ENCODE results near the gene PHACTR1.
"Not testable (repeated sequence)": the region's sequence is repeated elsewhere in the genome, so short reads cannot be mapped to it uniquely, and the experiment has no call there.

Gene PHACTR1

GRCh38 chr6:12941422-12941821 is 224.9 kb downstream of the PHACTR1 start:
- H3K9ac ChIP-seq: no peak overlapping the region
- peaks cover 17 to 39% (median 25%) of the 10 kb centered on the region in 10 experiments; a peak in 19 of 20 replicates for H3K4me1 ChIP-seq
- no peak overlapping the region for H3K27ac ChIP-seq
- TF ChIP-seq Cebpa-rat (IDR thresholded peaks at IDR 0.05): no peak
- no peak overlapping the region for H3K4me2 ChIP-seq
- H3K4me3 ChIP-seq: no peak overlapping the region
- H3K36me3 ChIP-seq: no peaks in the 10 kb centered on the region
- H3K9me3 ChIP-seq (replicated peaks in 1 of 11): peaks cover 0 to 26% (median 15%) of the 10 kb centered on the region in 11 experiments; a peak in 17 of 22 replicates
- peaks cover 0 to 63% (median 0%) of the 10 kb centered on the region in 11 experiments; a peak in 4 of 22 replicates for H3K27me3 ChIP-seq
- no peaks in the 10 kb centered on the region for H4K20me1 ChIP-seq

GRCh38 chr6:12943549-12943948 is 227.0 kb downstream of the PHACTR1 start:
- peaks cover 0 to 15% (median 10%) of the 10 kb centered on the region in 11 experiments; a peak in 17 of 22 replicates for H3K9me3 ChIP-seq (replicated peaks in 1 of 11)
- peak overlapping the region in 5 of 11 experiments; percentile 35 to 71 (median 54); a peak in 9 of 22 replicates for H3K4me2 ChIP-seq
- H3K36me3 ChIP-seq: no peaks in the 10 kb centered on the region
- H3K9ac ChIP-seq: no peak overlapping the region
- H3K4me1 ChIP-seq: peaks cover 11 to 60% (median 35%) of the 10 kb centered on the region in 10 experiments; a peak in 18 of 20 replicates
- H3K4me3 ChIP-seq: no peak overlapping the region
- H3K27me3 ChIP-seq: peaks cover 0 to 67% (median 0%) of the 10 kb centered on the region in 11 experiments; a peak in 4 of 22 replicates
- no peak overlapping the region for H3K27ac ChIP-seq
- TF ChIP-seq Cebpa-rat (IDR thresholded peaks at IDR 0.05): no peak
- no peaks in the 10 kb centered on the region for H4K20me1 ChIP-seq

GRCh38 chr6:12944001-12944400 is 227.4 kb downstream of the PHACTR1 start:
- peaks cover 0 to 15% (median 10%) of the 10 kb centered on the region in 11 experiments; a peak in 17 of 22 replicates for H3K9me3 ChIP-seq (replicated peaks in 1 of 11)

GRCh38 chr6:12944528-12944927 is 228.0 kb downstream of the PHACTR1 start:
- H3K36me3 ChIP-seq, H3K4me3 ChIP-seq, H3K9ac ChIP-seq, H4K20me1 ChIP-seq: not testable (repeated sequence)
- H3K27ac ChIP-seq: peak overlapping the region in 7 of 11 experiments; percentile 8 to 68 (median 57); a peak in 12 of 22 replicates
- peaks cover 0 to 57% (median 0%) of the 10 kb centered on the region in 11 experiments; a peak in 4 of 22 replicates for H3K27me3 ChIP-seq
- peak overlapping the region; percentile 6 to 71 (median 44); a peak in 17 of 22 replicates for H3K4me2 ChIP-seq
- peaks cover 0 to 15% (median 10%) of the 10 kb centered on the region in 11 experiments; a peak in 17 of 22 replicates for H3K9me3 ChIP-seq (replicated peaks in 1 of 11)
- peaks cover 11 to 58% (median 35%) of the 10 kb centered on the region in 10 experiments; a peak in 18 of 20 replicates for H3K4me1 ChIP-seq

More at GRCh38 chr6:12944001-12944400, 227.4 kb downstream of the PHACTR1 start:
- Histone ChIP-seq H4K20me1 (no peaks in the 10 kb centered on the region), H3K9ac (no peak overlapping the region), H3K27me3 (peaks cover 0 to 62% (median 0%) of the 10 kb centered on the region in 11 experiments; a peak in 4 of 22 replicates), H3K4me3 (no peak overlapping the region), H3K4me1 (peaks cover 11 to 60% (median 35%) of the 10 kb centered on the region in 10 experiments; a peak in 18 of 20 replicates), H3K36me3 (no peaks in the 10 kb centered on the region), H3K27ac (peak overlapping the region in 2 of 11 experiments; percentile 48 to 58; a peak in 3 of 22 replicates), H3K4me2 (peak overlapping the region in 7 of 11 experiments; percentile 29 to 71 (median 54); a peak in 14 of 22 replicates)
- no peak for TF ChIP-seq Cebpa-rat (IDR thresholded peaks at IDR 0.05)

- no peaks in the 10 kb centered on the region for H4K20me1 ChIP-seq
- H3K27me3 ChIP-seq: peaks cover 0 to 55% (median 0%) of the 10 kb centered on the region in 11 experiments; a peak in 4 of 22 replicates
- H3K4me2 ChIP-seq: peak overlapping the region in 6 of 11 experiments; percentile 12 to 77 (median 72); a peak in 10 of 22 replicates
- TF ChIP-seq Cebpa-rat (IDR thresholded peaks at IDR 0.05): no peak
- peaks cover 0 to 24% (median 10%) of the 10 kb centered on the region in 11 experiments; a peak in 17 of 22 replicates for H3K9me3 ChIP-seq (replicated peaks in 1 of 11)
- no peak overlapping the region for H3K4me3 ChIP-seq
- peaks cover 17 to 57% (median 38%) of the 10 kb centered on the region in 10 experiments for H3K4me1 ChIP-seq
- no peak overlapping the region for H3K9ac ChIP-seq
- H3K27ac ChIP-seq: peak overlapping the region in 3 of 11 experiments; percentile 26 to 52 (median 39); a peak in 3 of 22 replicates
- H3K36me3 ChIP-seq: no peaks in the 10 kb centered on the region
Observed at GRCh38 chr6:12947151-12947871, 230.7 kb downstream of the PHACTR1 start.

GRCh38 chr6:12947967-12948366 is 231.4 kb downstream of the PHACTR1 start:
- Histone ChIP-seq H3K9ac (no peak overlapping the region), H3K36me3 (no peaks in the 10 kb centered on the region), H4K20me1 (no peaks in the 10 kb centered on the region), H3K27me3 (peaks cover 0 to 54% (median 0%) of the 10 kb centered on the region in 11 experiments; a peak in 4 of 22 replicates), H3K27ac (peak overlapping the region in 2 of 11 experiments; percentile 26 to 52; a peak in 1 of 22 replicates), H3K4me3 (no peak overlapping the region), H3K4me1 (peaks cover 17 to 57% (median 38%) of the 10 kb centered on the region in 10 experiments), H3K9me3 (replicated peaks in 1 of 11) (peaks cover 0 to 24% (median 10%) of the 10 kb centered on the region in 11 experiments; a peak in 17 of 22 replicates), H3K4me2 (peak overlapping the region in 6 of 11 experiments; percentile 11 to 77 (median 72); a peak in 8 of 22 replicates)
- TF ChIP-seq Cebpa-rat (IDR thresholded peaks at IDR 0.05): no peak

- H3K27me3 ChIP-seq: peaks cover 0 to 63% (median 2%) of the 10 kb centered on the region in 11 experiments; a peak in 12 of 22 replicates
- no peak for TF ChIP-seq Cebpa-rat (IDR thresholded peaks at IDR 0.05)
- no peak overlapping the region for H3K9ac ChIP-seq
- H3K27ac ChIP-seq: no peak overlapping the region
- peaks cover 0 to 15% (median 2%) of the 10 kb centered on the region in 11 experiments; a peak in 12 of 22 replicates for H3K9me3 ChIP-seq (replicated peaks in 1 of 11)
- no peak overlapping the region for H3K4me3 ChIP-seq
- H3K4me2 ChIP-seq: peak overlapping the region in 1 of 11 experiments; percentile 53; a peak in 2 of 22 replicates
- no peaks in the 10 kb centered on the region for H4K20me1 ChIP-seq
- H3K36me3 ChIP-seq: no peaks in the 10 kb centered on the region
- peaks cover 5 to 33% (median 18%) of the 10 kb centered on the region in 10 experiments; a peak in 19 of 20 replicates for H3K4me1 ChIP-seq
Observed at GRCh38 chr6:12950976-12951375, 234.4 kb downstream of the PHACTR1 start.

- no peaks in the 10 kb centered on the region for H4K20me1 ChIP-seq
- TF ChIP-seq Cebpa-rat (IDR thresholded peaks at IDR 0.05): no peak
- H3K4me3 ChIP-seq: no peak overlapping the region
- peak overlapping the region in 7 of 11 experiments; percentile 10 to 53 (median 19); a peak in 6 of 22 replicates for H3K4me2 ChIP-seq
- H3K4me1 ChIP-seq: peaks cover 5 to 33% (median 20%) of the 10 kb centered on the region in 10 experiments; a peak in 19 of 20 replicates
- H3K27me3 ChIP-seq: peaks cover 2 to 63% (median 6%) of the 10 kb centered on the region in 11 experiments; a peak in 20 of 22 replicates
- H3K36me3 ChIP-seq: no peaks in the 10 kb centered on the region
- no peak overlapping the region for H3K27ac ChIP-seq
- peaks cover 0 to 11% (median 0%) of the 10 kb centered on the region in 11 experiments; a peak in 6 of 22 replicates for H3K9me3 ChIP-seq (replicated peaks in 1 of 11)
- H3K9ac ChIP-seq: peak overlapping the region in 1 of 11 experiments; percentile 15; a peak in 1 of 22 replicates
Observed at GRCh38 chr6:12951415-12951814, 234.8 kb downstream of the PHACTR1 start.
